Caco-2 (cell line): ENCODE results near the gene CACNA2D2. TPM values are rescaled to one million over a fixed set of nuclear protein-coding genes. Genes with fewer than 3 reads are reported as not detected.
A peak's percentile ranks its signal among the peaks of the same experiment; 100 is the strongest.

Source experiments
- BruUV-seq: library from RNA; stranded (reverse); fragments of 400-500 nt; replicated peaks from 2 replicates; lab custom pipeline; 2021; lab: Mats Ljungman, UMichigan
- CTCF ChIA-PET: fragments of 300-600 bp; sonication (Branson Sonifier 250); formaldehyde crosslinking; loops from one replicate; lab custom pipeline; 2022; ENCODE audit warnings: antibody characterized with exemption; lab: Charles Lee
- POLR2A ChIA-PET: fragments of 300-600 bp; sonication (Branson Sonifier 250); formaldehyde crosslinking; loops from one replicate; lab custom pipeline; 2022; ENCODE audit warnings: antibody characterized with exemption; lab: Charles Lee
- DNase-seq, 2 experiments: peaks; one replicate each; pipeline versions ENCODE4 v3.0.0 to v3.0.0-alpha.2; 2020 to 2022
- H3K27me3 ChIP-seq: replicated peaks from 2 replicates; pipeline ENCODE4 v1.6.0; 2011; ENCODE audit warnings: low read length; ENCODE audit not compliant: control insufficient read depth, insufficient read depth
- H3K36me3 ChIP-seq: 2 replicates; pipeline ENCODE4 v1.5.1; 2011; ENCODE audit warnings: low read length; ENCODE audit not compliant: control insufficient read depth, insufficient read depth
- H3K4me1 ChIP-seq: fragments of 250-450 bp; sonication (Bioruptor Pico); 2 replicates; pipeline ENCODE4 v1.5.1; 2020; ENCODE audit warnings: mild to moderate bottlenecking
- H3K4me3 ChIP-seq: 2 replicates; pipeline ENCODE4 v1.5.1; 2011; ENCODE audit warnings: low read depth, mild to moderate bottlenecking, control low read depth, low read length
- H3K9me3 ChIP-seq: fragments of 250-450 bp; sonication (Bioruptor Pico); 2 replicates; pipeline ENCODE4 v1.5.1; 2020; ENCODE audit warnings: mild to moderate bottlenecking, moderate library complexity
- H3K27ac Mint-ChIP-seq: one replicate; pipeline ENCODE4 v1.8.0; 2022; ENCODE audit warnings: mixed read lengths; ENCODE audit not compliant: unreplicated experiment
- H3K27me3 Mint-ChIP-seq: one replicate; pipeline ENCODE4 v1.8.0; 2022; ENCODE audit warnings: mixed read lengths; ENCODE audit not compliant: insufficient read depth, unreplicated experiment
- H3K36me3 Mint-ChIP-seq: one replicate; pipeline ENCODE4 v1.8.0; 2022; ENCODE audit warnings: mild to moderate bottlenecking, mixed read lengths; ENCODE audit not compliant: insufficient read depth, unreplicated experiment
- H3K4me1 Mint-ChIP-seq: one replicate; pipeline ENCODE4 v1.8.0; 2022; ENCODE audit warnings: low read depth, mixed read lengths; ENCODE audit not compliant: unreplicated experiment
- H3K4me3 Mint-ChIP-seq: one replicate; pipeline ENCODE4 v1.8.0; 2022; ENCODE audit warnings: mild to moderate bottlenecking, moderate library complexity, mixed read lengths; ENCODE audit not compliant: unreplicated experiment
- H3K9me3 Mint-ChIP-seq: one replicate; pipeline ENCODE4 v1.8.0; 2022; ENCODE audit warnings: mixed read lengths; ENCODE audit not compliant: unreplicated experiment
- CTCF ChIP-seq, 2 experiments: fragments of 200-600 bp in 1 of 2; IDR thresholded peaks; 1 replicate in 1 of 2; 2 replicates in 1 of 2; pipeline versions ENCODE4 v1.5.1 to v1.8.0; 2011 to 2022; ENCODE audit warnings: antibody characterized with exemption in 1 of 2, control low read depth in 1 of 2, inconsistent platforms in 1 of 2, low read depth in 1 of 2, low read length in 1 of 2, mild to moderate bottlenecking in 1 of 2, moderate library complexity in 1 of 2; ENCODE audit not compliant: insufficient read depth in 1 of 2, severe bottlenecking in 1 of 2, unreplicated experiment in 1 of 2
- intact Hi-C: fragments of 100-400 bp; cut with micrococcal nuclease; formaldehyde crosslinking; loops from one replicate; pipeline ENCODE4 v1.10.0; 2022; ENCODE audit not compliant: unreplicated experiment
- total RNA-seq: library from RNA; stranded (reverse); gene quantifications from 2 replicates; pipeline ENCODE4 v1.2.3, GENCODE V29; 2022

CACNA2D2 gene
- total RNA-seq, 1 experiment from 2014 or later: 0.25 TPM

GRCh38 chr3:50341537-50341936, 161.9 kb downstream of the CACNA2D2 start:
- no peak for TF ChIP-seq CTCF (IDR thresholded peaks at IDR 0.05; ENCODE audit: insufficient read depth in 1 of 2, low read depth in 1 of 2, low read length in 1 of 2, severe bottlenecking in 1 of 2, unreplicated experiment in 1 of 2)
- Histone ChIP-seq H3K4me1 (peaks cover 10% of the 10 kb centered on the region; the same call in 1 of the 2 replicates), H3K36me3 (no peaks in the 10 kb centered on the region), H3K9me3 (no peaks in the 10 kb centered on the region), H3K4me3 (no peak overlapping the region), H3K27me3 (no peaks in the 10 kb centered on the region)
- Mint-ChIP-seq H3K4me3 (peak overlapping the region; percentile 15), H3K36me3 (peaks cover 17% of the 10 kb centered on the region), H3K27ac (no peak overlapping the region), H3K27me3 (no peaks in the 10 kb centered on the region), H3K9me3 (no peaks in the 10 kb centered on the region), H3K4me1 (peaks cover 17% of the 10 kb centered on the region)
- DNase-seq: no peak
- CTCF ChIA-PET: no interaction called here
- no TSS peak for BruUV-seq
- intact Hi-C loops: no loop called here
- POLR2A ChIA-PET: no interaction called here

- Mint-ChIP-seq H3K36me3 (peaks cover 23% of the 10 kb centered on the region), H3K4me1 (peaks cover 12% of the 10 kb centered on the region), H3K27me3 (no peaks in the 10 kb centered on the region), H3K27ac (no peak within 1 kb of the TSS), H3K4me3 (peak within 1 kb of the TSS; percentile 15), H3K9me3 (no peaks in the 10 kb centered on the region)
- intact Hi-C loops: no loop called here
- peak in 1 of 2 experiments; percentile 34 for DNase-seq
- H3K36me3 ChIP-seq: no peaks in the 10 kb centered on the region
- H3K9me3 ChIP-seq: no peaks in the 10 kb centered on the region
- H3K4me1 ChIP-seq: peaks cover 12% of the 10 kb centered on the region
- H3K4me3 ChIP-seq: peak within 1 kb of the TSS; percentile 37
- no peak for TF ChIP-seq CTCF (IDR thresholded peaks at IDR 0.05; ENCODE audit: insufficient read depth in 1 of 2, low read depth in 1 of 2, low read length in 1 of 2, severe bottlenecking in 1 of 2, unreplicated experiment in 1 of 2)
- H3K27me3 ChIP-seq: no peaks in the 10 kb centered on the region
- ChIA-PET POLR2A (no interaction called here), CTCF (interaction anchor here (0.9 kb wide), 1 partner anchor 11 kb away, joined by 3 read pairs; no protein-coding TSS in a partner anchor)
- no TSS peak for BruUV-seq
Measured at GRCh38 chr3:50340448-50341329, 162.7 kb downstream of the CACNA2D2 start, which contains the start of gene RASSF1. TSS of gene RASSF1 (minus strand) at chr3:50340836. CDS start at chr3:50340805, 31 bp downstream.

- DNase-seq: no peak
- H3K4me3 ChIP-seq: peak overlapping the region; percentile 37
- H3K36me3 Mint-ChIP-seq: peaks cover 29% of the 10 kb centered on the region
- TF ChIP-seq CTCF (IDR thresholded peaks at IDR 0.05; ENCODE audit: insufficient read depth in 1 of 2, low read depth in 1 of 2, low read length in 1 of 2, severe bottlenecking in 1 of 2, unreplicated experiment in 1 of 2): no peak
- H3K36me3 ChIP-seq: no peaks in the 10 kb centered on the region
- BruUV-seq: no TSS peak
- POLR2A ChIA-PET: no interaction called here
- H3K4me1 ChIP-seq: peaks cover 16% of the 10 kb centered on the region
- intact Hi-C loops: no loop called here
- H3K4me3 Mint-ChIP-seq: peak overlapping the region; percentile 15
- no peaks in the 10 kb centered on the region for H3K9me3 Mint-ChIP-seq
- H3K27ac Mint-ChIP-seq: no peak overlapping the region
- H3K27me3 Mint-ChIP-seq: no peaks in the 10 kb centered on the region
- no peaks in the 10 kb centered on the region for H3K27me3 ChIP-seq
- H3K4me1 Mint-ChIP-seq: peaks cover 11% of the 10 kb centered on the region
- CTCF ChIA-PET: interaction anchor here (0.9 kb wide), 1 partner anchor 11 kb away, joined by 3 read pairs; no protein-coding TSS in a partner anchor
- no peaks in the 10 kb centered on the region for H3K9me3 ChIP-seq
Measured at GRCh38 chr3:50340147-50340447, 163.3 kb downstream of the CACNA2D2 start.
